HL-60 (cell line): Measurements from ENCODE around the gene THSD7A.

Experiments used
- CTCF ChIP-seq: IDR thresholded peaks from one replicate; pipeline ENCODE4 v1.5.1; 2011; ENCODE audit warnings: low read length, control low read depth, inconsistent platforms; ENCODE audit not compliant: insufficient read depth
- GABPA ChIP-seq: IDR thresholded peaks from 2 replicates; pipeline ENCODE4 v1.6.1; 2012; ENCODE audit warnings: low read depth
- REST ChIP-seq: IDR thresholded peaks from 2 replicates; pipeline ENCODE4 v1.6.1; 2012; ENCODE audit warnings: low read depth; ENCODE audit not compliant: insufficient replicate concordance

- no peak for TF ChIP-seq CTCF
- no peak for TF ChIP-seq REST
- TF ChIP-seq GABPA: no peak
These were observed 455.5 kb downstream of the THSD7A start for GRCh38 chr7:11376529-11376928.
